Ishikawa (cell line): ENCODE results near the gene C2CD4C.

Source experiments
- CREB1 ChIP-seq: IDR thresholded peaks from 2 replicates; pipeline ENCODE4 v1.6.1; 2012; ENCODE audit warnings: low read depth
- EP300 ChIP-seq: IDR thresholded peaks from 2 replicates; pipeline ENCODE4 v1.6.1; 2012; ENCODE audit warnings: borderline replicate concordance
- FOXM1 ChIP-seq: IDR thresholded peaks from 2 replicates; pipeline ENCODE4 v1.6.1; 2012; ENCODE audit warnings: low read depth, borderline replicate concordance
- MAX ChIP-seq: IDR thresholded peaks from 2 replicates; pipeline ENCODE4 v1.6.1; 2012
- NFIC ChIP-seq: IDR thresholded peaks from 2 replicates; pipeline ENCODE4 v1.6.1; 2012
- RAD21 ChIP-seq: IDR thresholded peaks from 2 replicates; pipeline ENCODE4 v1.6.1; 2012; ENCODE audit warnings: low read depth
- TAF1 ChIP-seq: IDR thresholded peaks from 2 replicates; pipeline ENCODE4 v1.6.1; 2012; ENCODE audit warnings: low read depth, mild to moderate bottlenecking
- TCF12 ChIP-seq: IDR thresholded peaks from 2 replicates; pipeline ENCODE4 v1.6.1; 2012; ENCODE audit warnings: low read depth
- TEAD4 ChIP-seq: IDR thresholded peaks from 2 replicates; pipeline ENCODE4 v1.6.1; 2012
- YY1 ChIP-seq: IDR thresholded peaks from 2 replicates; pipeline ENCODE4 v1.6.1; 2012; ENCODE audit warnings: low read depth
- TF ChIP-seq, protein P1 (sequence below): IDR thresholded peaks from 2 replicates; pipeline ENCODE4 v1.6.1; 2012; ENCODE audit warnings: low read depth, mild to moderate bottlenecking
- TF ChIP-seq, protein P2 (sequence below): IDR thresholded peaks from 2 replicates; pipeline ENCODE4 v1.6.1; 2012

DNA sequence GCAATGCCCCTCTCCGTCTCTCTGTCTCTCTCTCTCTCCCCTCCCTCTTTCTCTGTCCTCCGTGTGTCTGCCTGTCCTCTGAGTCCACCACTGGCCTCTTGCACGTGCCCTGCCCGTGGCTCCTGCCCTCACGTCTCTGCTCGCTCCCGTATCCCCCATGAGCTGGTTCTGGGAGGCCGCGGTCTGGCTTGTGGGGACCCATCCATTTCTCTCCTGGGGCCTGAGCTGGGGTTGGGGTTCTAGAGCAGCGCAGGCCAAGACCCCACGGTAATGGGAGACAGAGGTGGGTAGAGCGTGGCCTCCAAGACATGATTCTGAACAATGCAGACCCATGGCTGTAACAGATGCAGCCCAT is 19.0 kb downstream of the C2CD4C start:
- TF ChIP-seq CREB1 (no peak), TAF1 (no peak), EP300 (no peak), TEAD4 (no peak), RAD21 (no peak), NFIC (no peak), TCF12 (no peak), MAX (no peak), FOXM1 (no peak), YY1 (no peak)
- TF ChIP-seq, protein P1, sequence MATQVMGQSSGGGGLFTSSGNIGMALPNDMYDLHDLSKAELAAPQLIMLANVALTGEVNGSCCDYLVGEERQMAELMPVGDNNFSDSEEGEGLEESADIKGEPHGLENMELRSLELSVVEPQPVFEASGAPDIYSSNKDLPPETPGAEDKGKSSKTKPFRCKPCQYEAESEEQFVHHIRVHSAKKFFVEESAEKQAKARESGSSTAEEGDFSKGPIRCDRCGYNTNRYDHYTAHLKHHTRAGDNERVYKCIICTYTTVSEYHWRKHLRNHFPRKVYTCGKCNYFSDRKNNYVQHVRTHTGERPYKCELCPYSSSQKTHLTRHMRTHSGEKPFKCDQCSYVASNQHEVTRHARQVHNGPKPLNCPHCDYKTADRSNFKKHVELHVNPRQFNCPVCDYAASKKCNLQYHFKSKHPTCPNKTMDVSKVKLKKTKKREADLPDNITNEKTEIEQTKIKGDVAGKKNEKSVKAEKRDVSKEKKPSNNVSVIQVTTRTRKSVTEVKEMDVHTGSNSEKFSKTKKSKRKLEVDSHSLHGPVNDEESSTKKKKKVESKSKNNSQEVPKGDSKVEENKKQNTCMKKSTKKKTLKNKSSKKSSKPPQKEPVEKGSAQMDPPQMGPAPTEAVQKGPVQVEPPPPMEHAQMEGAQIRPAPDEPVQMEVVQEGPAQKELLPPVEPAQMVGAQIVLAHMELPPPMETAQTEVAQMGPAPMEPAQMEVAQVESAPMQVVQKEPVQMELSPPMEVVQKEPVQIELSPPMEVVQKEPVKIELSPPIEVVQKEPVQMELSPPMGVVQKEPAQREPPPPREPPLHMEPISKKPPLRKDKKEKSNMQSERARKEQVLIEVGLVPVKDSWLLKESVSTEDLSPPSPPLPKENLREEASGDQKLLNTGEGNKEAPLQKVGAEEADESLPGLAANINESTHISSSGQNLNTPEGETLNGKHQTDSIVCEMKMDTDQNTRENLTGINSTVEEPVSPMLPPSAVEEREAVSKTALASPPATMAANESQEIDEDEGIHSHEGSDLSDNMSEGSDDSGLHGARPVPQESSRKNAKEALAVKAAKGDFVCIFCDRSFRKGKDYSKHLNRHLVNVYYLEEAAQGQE: no peak
- TF ChIP-seq, protein P2, sequence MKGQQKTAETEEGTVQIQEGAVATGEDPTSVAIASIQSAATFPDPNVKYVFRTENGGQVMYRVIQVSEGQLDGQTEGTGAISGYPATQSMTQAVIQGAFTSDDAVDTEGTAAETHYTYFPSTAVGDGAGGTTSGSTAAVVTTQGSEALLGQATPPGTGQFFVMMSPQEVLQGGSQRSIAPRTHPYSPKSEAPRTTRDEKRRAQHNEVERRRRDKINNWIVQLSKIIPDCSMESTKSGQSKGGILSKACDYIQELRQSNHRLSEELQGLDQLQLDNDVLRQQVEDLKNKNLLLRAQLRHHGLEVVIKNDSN: no peak
